HEK293T (cell line): Measurements from ENCODE around the gene CBLN3.
A peak's percentile ranks its signal among the peaks of the same experiment; 100 is the strongest.

Experiments
- CTCF ChIA-PET: fragments of 350-600 bp; formaldehyde crosslinking; extraction: SDS; loops from one replicate; lab custom pipeline; 2021; ENCODE audit warnings: antibody characterized with exemption, inconsistent platforms; lab: Yijun Ruan, JAX
- POLR2A ChIA-PET: fragments of 350-600 bp; formaldehyde crosslinking; extraction: SDS; loops from one replicate; lab custom pipeline; 2020; ENCODE audit warnings: antibody characterized with exemption, inconsistent platforms; lab: Yijun Ruan, JAX
- DNase-seq: peaks from one replicate; pipeline ENCODE4 v3.0.0; 2012; ENCODE audit warnings: mixed read lengths; ENCODE audit errors: extremely low spot score
- ARNT ChIP-seq: fragments of 450-650 bp; IDR thresholded peaks from 2 replicates; pipeline ENCODE4 v1.6.1; 2017; ENCODE audit warnings: mild to moderate bottlenecking
- BHLHE40 ChIP-seq: fragments of 450-650 bp; IDR thresholded peaks from 2 replicates; pipeline ENCODE4 v1.6.1; 2016; ENCODE audit warnings: mild to moderate bottlenecking, moderate library complexity, borderline replicate concordance
- CTBP1 ChIP-seq: fragments of 450-650 bp; IDR thresholded peaks from 2 replicates; pipeline ENCODE4 v1.6.1; 2016; ENCODE audit warnings: borderline replicate concordance
- ELF4 ChIP-seq: fragments of 450-650 bp; IDR thresholded peaks from 2 replicates; pipeline ENCODE4 v1.6.1; 2017; ENCODE audit warnings: antibody characterized with exemption
- FOXA1 ChIP-seq: fragments of 450-650 bp; IDR thresholded peaks from 2 replicates; pipeline ENCODE4 v1.6.1; 2016; ENCODE audit warnings: mild to moderate bottlenecking
- FOXK2 ChIP-seq: fragments of 450-650 bp; IDR thresholded peaks from 2 replicates; pipeline ENCODE4 v1.6.1; 2016; ENCODE audit warnings: mild to moderate bottlenecking
- FOXM1 ChIP-seq: fragments of 450-650 bp; IDR thresholded peaks from 2 replicates; pipeline ENCODE4 v1.6.1; 2017; ENCODE audit warnings: mild to moderate bottlenecking, borderline replicate concordance
- HDGF ChIP-seq: fragments of 450-650 bp; IDR thresholded peaks from 2 replicates; pipeline ENCODE4 v1.6.1; 2017; ENCODE audit warnings: antibody characterized with exemption, borderline replicate concordance
- L3MBTL2 ChIP-seq: fragments of 450-650 bp; conservative IDR thresholded peaks from 2 replicates; pipeline ENCODE4 v1.6.1; 2016; ENCODE audit warnings: mild to moderate bottlenecking
- LEF1 ChIP-seq: fragments of 450-650 bp; IDR thresholded peaks from 2 replicates; pipeline ENCODE4 v1.6.1; 2017; ENCODE audit warnings: mild to moderate bottlenecking, borderline replicate concordance
- NFRKB ChIP-seq: fragments of 450-650 bp; IDR thresholded peaks from 2 replicates; pipeline ENCODE4 v1.6.1; 2016; ENCODE audit warnings: mild to moderate bottlenecking, moderate library complexity
- SP1 ChIP-seq: fragments of 450-650 bp; IDR thresholded peaks from 2 replicates; pipeline ENCODE4 v1.6.1; 2017
- SUZ12 ChIP-seq: fragments of 450-650 bp; IDR thresholded peaks from 2 replicates; pipeline ENCODE4 v1.6.1; 2016; ENCODE audit warnings: mild to moderate bottlenecking
- TARDBP ChIP-seq: fragments of 450-650 bp; IDR thresholded peaks from 2 replicates; pipeline ENCODE4 v1.6.1; 2016
- ZNF384 ChIP-seq: fragments of 450-650 bp; IDR thresholded peaks from 2 replicates; pipeline ENCODE4 v1.6.1; 2016
- TF ChIP-seq, protein P1 (sequence below): fragments of 450-650 bp; IDR thresholded peaks from 2 replicates; pipeline ENCODE4 v1.6.1; 2016

The CBLN3 gene

DNA sequence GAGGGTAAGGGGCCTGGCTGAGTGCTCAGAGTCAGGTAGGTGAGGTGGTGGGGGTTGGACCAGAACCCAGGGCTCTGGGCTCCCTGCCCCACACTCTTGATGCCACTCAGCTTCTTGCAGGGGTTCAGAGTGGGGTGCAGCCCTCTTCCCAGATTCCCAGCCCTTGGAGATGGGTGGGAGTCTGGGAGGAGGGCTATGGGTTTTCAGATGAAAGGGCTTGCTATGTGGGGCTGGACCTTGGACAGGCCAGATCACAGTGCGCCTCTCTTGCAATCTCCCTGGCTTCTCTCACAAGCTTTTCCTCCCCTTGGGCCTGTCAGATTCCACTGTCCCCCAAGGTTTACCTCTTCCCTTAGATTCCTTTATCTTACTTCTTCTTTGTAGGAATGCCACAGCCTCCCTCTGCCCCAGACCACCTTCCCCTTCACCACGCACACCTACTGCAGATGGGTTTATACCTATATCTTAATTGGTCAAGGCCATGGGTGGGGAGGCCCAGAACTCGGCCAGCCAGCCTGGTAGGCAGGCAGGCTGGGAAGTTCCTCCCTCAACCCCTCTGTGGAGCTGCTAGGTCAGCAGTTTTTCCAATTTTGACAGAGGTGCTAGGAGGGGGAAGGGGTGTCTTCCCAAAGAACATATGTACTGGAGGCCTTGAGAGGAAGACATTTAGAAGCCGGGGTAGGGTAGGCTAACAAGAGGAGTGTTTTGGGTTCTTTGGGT lies 29.3 kb downstream of the CBLN3 start:
- DNase-seq, result no peak
- TF ChIP-seq L3MBTL2 (no peak), BHLHE40 (no peak), LEF1 (no peak)
- CTCF ChIA-PET, result interaction anchor here (1.5 kb wide), 1 partner anchor 67 kb away, joined by 5 read pairs; no protein-coding TSS in a partner anchor
- POLR2A ChIA-PET, result interaction anchor here (1.5 to 2.5 kb wide), 4 partner anchors 9 to 42 kb away, joined by 5 to 10 read pairs (median 7); partner anchors contain the start of genes CBLN3, KHNYN and SDR39U1

- DNase-seq, result no peak
- ChIA-PET POLR2A (interaction anchor here (1.0 to 2.5 kb wide), 6 partner anchors 10 to 34 kb away, joined by 3 to 10 read pairs (median 6); partner anchors contain the start of genes CBLN3 and KHNYN), CTCF (interaction anchor here (1.1 to 1.3 kb wide), 2 partner anchors 12 to 32 kb away, joined by 4 to 8 read pairs; no protein-coding TSS in a partner anchor)
- no peak for TF ChIP-seq LEF1
- no peak for TF ChIP-seq FOXK2
- no peak for TF ChIP-seq ARNT
- TF ChIP-seq FOXA1, result no peak
- no peak for TF ChIP-seq SUZ12
- TF ChIP-seq FOXM1, result no peak
- TF ChIP-seq ZNF384, result no peak
- TF ChIP-seq HDGF, result no peak
- TF ChIP-seq BHLHE40, result no peak
- no peak for TF ChIP-seq CTBP1
These were observed 30.0 kb downstream of the CBLN3 start for GRCh38 chr14:24399447-24399822.

DNA sequence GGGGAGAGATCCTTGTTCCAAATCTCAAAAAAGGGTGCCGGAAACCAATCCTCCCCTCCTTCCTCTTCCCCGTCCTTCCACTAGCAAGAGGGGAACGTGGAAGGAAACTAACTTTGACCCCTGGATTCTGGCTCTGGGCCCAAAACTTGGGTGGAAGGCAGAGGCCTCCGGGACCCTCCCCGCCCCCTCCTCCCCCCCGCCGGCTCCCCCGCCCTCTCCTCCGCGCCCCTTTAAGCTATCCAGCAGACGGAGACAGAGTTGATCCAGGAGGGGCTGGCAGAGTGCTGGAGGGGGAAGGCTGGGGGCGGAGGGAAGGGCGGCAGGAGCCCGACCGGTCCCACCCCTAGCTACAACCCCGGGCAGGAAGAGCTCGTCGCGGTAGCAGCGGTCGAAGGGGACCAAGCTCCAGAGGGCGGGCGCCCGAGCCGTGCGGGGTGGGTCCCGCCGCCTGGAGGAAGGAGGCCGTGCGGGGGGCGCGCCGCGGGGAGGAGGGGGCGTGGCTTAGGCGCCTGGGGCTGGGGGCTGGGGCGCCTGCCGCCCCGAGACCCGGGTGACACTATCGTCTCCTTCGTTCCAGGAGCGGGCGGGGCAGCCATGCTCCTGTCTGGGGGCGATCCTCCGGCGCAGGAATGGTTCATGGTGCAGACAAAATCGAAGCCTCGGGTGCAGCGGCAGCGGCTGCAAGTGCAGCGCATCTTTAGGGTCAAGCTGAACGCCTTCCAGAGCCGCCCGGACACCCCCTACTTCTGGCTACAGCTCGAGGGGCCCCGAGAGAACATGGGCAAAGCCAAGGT lies 30.6 kb downstream of the CBLN3 start, which contains the start of gene NYNRIN:
Gene NYNRIN (plus strand): TSS at position 351 of the 794 bp plus-strand sequence. CDS start 244 bp downstream, at position 595.
- ChIA-PET POLR2A (interaction anchor here (0.5 to 2.5 kb wide), 9 partner anchors 10 to 253 kb away, joined by 3 to 10 read pairs (median 5); partner anchors contain the start of genes CBLN3, KHNYN and PSME2), CTCF (interaction anchor here (1.1 to 1.3 kb wide), 2 partner anchors 13 to 33 kb away, joined by 4 to 8 read pairs; no protein-coding TSS in a partner anchor)
- peak; percentile 53 for DNase-seq
- TF ChIP-seq BHLHE40 (no peak), CTBP1 (no peak), FOXK2 (no peak), LEF1 (no peak), FOXM1 (no peak), ZNF384 (no peak), FOXA1 (no peak), NFRKB (no peak), L3MBTL2 (no peak), SUZ12 (no peak), SP1 (no peak), ARNT (no peak), ELF4 (no peak), TARDBP (no peak), HDGF (no peak)
- TF ChIP-seq, protein P1, sequence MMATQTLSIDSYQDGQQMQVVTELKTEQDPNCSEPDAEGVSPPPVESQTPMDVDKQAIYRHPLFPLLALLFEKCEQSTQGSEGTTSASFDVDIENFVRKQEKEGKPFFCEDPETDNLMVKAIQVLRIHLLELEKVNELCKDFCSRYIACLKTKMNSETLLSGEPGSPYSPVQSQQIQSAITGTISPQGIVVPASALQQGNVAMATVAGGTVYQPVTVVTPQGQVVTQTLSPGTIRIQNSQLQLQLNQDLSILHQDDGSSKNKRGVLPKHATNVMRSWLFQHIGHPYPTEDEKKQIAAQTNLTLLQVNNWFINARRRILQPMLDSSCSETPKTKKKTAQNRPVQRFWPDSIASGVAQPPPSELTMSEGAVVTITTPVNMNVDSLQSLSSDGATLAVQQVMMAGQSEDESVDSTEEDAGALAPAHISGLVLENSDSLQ, result no peak

- no peak for TF ChIP-seq BHLHE40
- CTCF ChIA-PET, result interaction anchor here (1.1 to 1.3 kb wide), 2 partner anchors 13 to 33 kb away, joined by 4 to 8 read pairs; no protein-coding TSS in a partner anchor
- no peak for DNase-seq
- POLR2A ChIA-PET, result interaction anchor here (0.5 to 2.3 kb wide), 8 partner anchors 19 to 252 kb away, joined by 3 to 8 read pairs (median 4); partner anchors contain the start of genes CBLN3, KHNYN and PSME2
These were observed 31.2 kb downstream of the CBLN3 start for GRCh38 chr14:24398293-24398652.

GRCh38 chr14:24397639-24398292 lies 31.7 kb downstream of the CBLN3 start:
- TF ChIP-seq, protein P1, result no peak
- TF ChIP-seq FOXK2 (no peak), NFRKB (no peak), BHLHE40 (no peak), ARNT (no peak), FOXM1 (no peak), ZNF384 (no peak), TARDBP (no peak), SUZ12 (no peak), CTBP1 (no peak), LEF1 (no peak), FOXA1 (no peak), SP1 (no peak), ELF4 (no peak)
- ChIA-PET CTCF (interaction anchor here (2.0 to 2.5 kb wide), 2 partner anchors 32 to 34 kb away, joined by 7 to 9 read pairs; no protein-coding TSS in a partner anchor), POLR2A (interaction anchor here (1.2 to 2.6 kb wide), 4 partner anchors 28 to 33 kb away, joined by 3 to 22 read pairs (median 8); partner anchors contain the start of genes CBLN3 and KHNYN)
- DNase-seq, result no peak
